ENCODE measurements around the gene RPS15.
"Not testable (repeated sequence)": the region's sequence is repeated elsewhere in the genome, so short reads cannot be mapped to it uniquely, and the experiment has no call there.

RPS15 gene

GRCh38 chr19:1402411-1403070 lies 35.7 kb upstream of the RPS15 start:
- no peak for DNase-seq

GRCh38 chr19:1406774-1407527 lies 31.2 kb upstream of the RPS15 start:
- peak; percentile 100 for DNase-seq

- peak; percentile 33 for DNase-seq
Observed at GRCh38 chr19:1407528-1408299, 30.5 kb upstream of the RPS15 start, which contains the start of gene DAZAP1. Gene DAZAP1, plus strand, starts transcription at chr19:1407586. Its CDS starts 188 bp downstream, at chr19:1407774.

GRCh38 chr19:1408300-1409203 lies 29.6 kb upstream of the RPS15 start:
- DNase-seq = peak; percentile 59

- no peak for DNase-seq
Observed at GRCh38 chr19:1409204-1410005, 28.8 kb upstream of the RPS15 start.

- DNase-seq = no peak
Observed at GRCh38 chr19:1410136-1410786, 27.9 kb upstream of the RPS15 start.

- DNase-seq = no peak
Observed at GRCh38 chr19:1410789-1411188, 27.4 kb upstream of the RPS15 start.

- no peak for DNase-seq
Observed at GRCh38 chr19:1411255-1412191, 26.7 kb upstream of the RPS15 start.

GRCh38 chr19:1412323-1412923 lies 25.8 kb upstream of the RPS15 start:
- no peak for DNase-seq

- no peak for DNase-seq
Observed at GRCh38 chr19:1412995-1413800, 25.0 kb upstream of the RPS15 start.

- no peak for DNase-seq
Observed at GRCh38 chr19:1416014-1416841, 22.0 kb upstream of the RPS15 start.

GRCh38 chr19:1417145-1417544 lies 21.1 kb upstream of the RPS15 start:
- no peak for DNase-seq

GRCh38 chr19:1417681-1418495 lies 20.3 kb upstream of the RPS15 start:
- DNase-seq = no peak

- DNase-seq = no peak
Observed at GRCh38 chr19:1418496-1418775, 19.8 kb upstream of the RPS15 start.

- no peak for DNase-seq
Observed at GRCh38 chr19:1418951-1419738, 19.1 kb upstream of the RPS15 start.

GRCh38 chr19:1420085-1420484 lies 18.1 kb upstream of the RPS15 start:
- DNase-seq = not testable (repeated sequence)
